Parathyroid adenoma (tissue), 2 donors: ENCODE measurements around the gene NFIX.

Experiments
- H2AFZ ChIP-seq: fragments of 300-600 bp; sonication (generic); one replicate; pipeline ENCODE4 v1.7.0; 2017; ENCODE audit warnings: antibody characterized with exemption, mild to moderate bottlenecking
- H3K27ac ChIP-seq: fragments of 300-600 bp; sonication (generic); one replicate; pipeline ENCODE4 v1.7.0; 2017
- H3K27me3 ChIP-seq: fragments of 300-600 bp; sonication (generic); one replicate; pipeline ENCODE4 v1.7.0; 2017; ENCODE audit warnings: low read length; ENCODE audit not compliant: control insufficient read depth, insufficient read depth
- H3K36me3 ChIP-seq: fragments of 300-600 bp; sonication (generic); one replicate; pipeline ENCODE4 v1.7.0; 2017; ENCODE audit warnings: low read length; ENCODE audit not compliant: control insufficient read depth, insufficient read depth
- H3K4me1 ChIP-seq: fragments of 300-600 bp; sonication (generic); one replicate; pipeline ENCODE4 v1.7.0; 2017; ENCODE audit warnings: control low read depth
- H3K4me2 ChIP-seq: fragments of 300-600 bp; sonication (generic); one replicate; pipeline ENCODE4 v1.7.0; 2017; ENCODE audit warnings: low read length
- H3K4me3 ChIP-seq: fragments of 300-600 bp; sonication (generic); one replicate; pipeline ENCODE4 v1.7.0; 2017; ENCODE audit warnings: low read depth, low read length
- H3K79me2 ChIP-seq: fragments of 300-600 bp; sonication (generic); one replicate; pipeline ENCODE4 v1.7.0; 2017; ENCODE audit warnings: control low read depth
- H3K9ac ChIP-seq: fragments of 300-600 bp; sonication (generic); one replicate; pipeline ENCODE4 v1.7.0; 2017; ENCODE audit warnings: mild to moderate bottlenecking
- H3K9me3 ChIP-seq: fragments of 300-600 bp; sonication (generic); one replicate; pipeline ENCODE4 v1.7.0; 2017; ENCODE audit warnings: low read length; ENCODE audit not compliant: control insufficient read depth
- TF ChIP-seq, protein P1 (sequence below): fragments of 300-600 bp; sonication (generic); IDR thresholded peaks from one replicate; pipeline ENCODE4 v1.7.0; 2017; ENCODE audit warnings: antibody characterized with exemption, mild to moderate bottlenecking
- donor health status: primary hyperparathyroidism.

NFIX gene

DNA sequence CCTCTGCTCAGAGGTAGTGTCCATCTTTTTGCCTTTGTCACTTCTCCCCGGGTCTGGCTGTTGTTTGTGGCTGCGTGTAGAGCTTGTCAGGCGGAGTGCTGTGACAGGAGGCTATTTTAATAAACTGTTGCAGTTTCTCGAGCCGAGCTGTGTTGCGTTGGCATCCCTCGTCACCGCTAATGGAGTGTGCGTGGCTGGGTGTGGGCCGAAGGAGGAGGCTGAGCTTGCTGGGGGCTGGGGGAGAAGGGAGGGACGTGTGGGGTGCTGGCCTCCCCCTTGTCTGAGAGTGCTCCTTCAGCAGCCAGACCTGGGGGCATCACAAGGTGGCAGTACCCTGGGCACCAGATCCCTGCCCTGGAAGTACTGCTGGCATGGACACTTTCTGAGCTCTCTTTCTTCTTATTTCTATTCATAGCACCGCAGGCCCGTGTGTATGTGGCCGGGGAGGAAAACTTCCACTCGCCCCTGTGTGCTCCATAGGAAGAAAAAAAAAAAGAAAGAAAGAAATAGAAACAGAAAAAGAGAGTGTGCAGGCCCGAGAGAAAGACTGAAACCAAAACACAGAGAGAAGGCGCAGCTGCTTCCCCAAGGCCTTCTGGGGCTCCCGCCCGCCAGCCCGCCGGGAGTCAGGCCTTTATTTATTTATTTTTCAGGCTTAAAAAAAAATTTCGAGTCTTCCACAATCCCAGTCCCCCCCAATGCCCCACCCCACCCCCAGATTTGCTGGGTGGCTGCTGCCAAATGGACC lies 27.0 kb downstream of the NFIX start:
- Histone ChIP-seq H3K36me3 (no peaks in the 10 kb centered on the region), H3K27ac (no peak overlapping the region), H3K79me2 (no peaks in the 10 kb centered on the region), H3K4me2 (peak overlapping the region; percentile 75), H3K4me3 (no peak overlapping the region), H2AFZ (no peak overlapping the region), H3K4me1 (no peaks in the 10 kb centered on the region), H3K9me3 (no peaks in the 10 kb centered on the region), H3K27me3 (no peaks in the 10 kb centered on the region), H3K9ac (no peak overlapping the region)
- TF ChIP-seq, protein P1, sequence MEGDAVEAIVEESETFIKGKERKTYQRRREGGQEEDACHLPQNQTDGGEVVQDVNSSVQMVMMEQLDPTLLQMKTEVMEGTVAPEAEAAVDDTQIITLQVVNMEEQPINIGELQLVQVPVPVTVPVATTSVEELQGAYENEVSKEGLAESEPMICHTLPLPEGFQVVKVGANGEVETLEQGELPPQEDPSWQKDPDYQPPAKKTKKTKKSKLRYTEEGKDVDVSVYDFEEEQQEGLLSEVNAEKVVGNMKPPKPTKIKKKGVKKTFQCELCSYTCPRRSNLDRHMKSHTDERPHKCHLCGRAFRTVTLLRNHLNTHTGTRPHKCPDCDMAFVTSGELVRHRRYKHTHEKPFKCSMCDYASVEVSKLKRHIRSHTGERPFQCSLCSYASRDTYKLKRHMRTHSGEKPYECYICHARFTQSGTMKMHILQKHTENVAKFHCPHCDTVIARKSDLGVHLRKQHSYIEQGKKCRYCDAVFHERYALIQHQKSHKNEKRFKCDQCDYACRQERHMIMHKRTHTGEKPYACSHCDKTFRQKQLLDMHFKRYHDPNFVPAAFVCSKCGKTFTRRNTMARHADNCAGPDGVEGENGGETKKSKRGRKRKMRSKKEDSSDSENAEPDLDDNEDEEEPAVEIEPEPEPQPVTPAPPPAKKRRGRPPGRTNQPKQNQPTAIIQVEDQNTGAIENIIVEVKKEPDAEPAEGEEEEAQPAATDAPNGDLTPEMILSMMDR: no peak

DNA sequence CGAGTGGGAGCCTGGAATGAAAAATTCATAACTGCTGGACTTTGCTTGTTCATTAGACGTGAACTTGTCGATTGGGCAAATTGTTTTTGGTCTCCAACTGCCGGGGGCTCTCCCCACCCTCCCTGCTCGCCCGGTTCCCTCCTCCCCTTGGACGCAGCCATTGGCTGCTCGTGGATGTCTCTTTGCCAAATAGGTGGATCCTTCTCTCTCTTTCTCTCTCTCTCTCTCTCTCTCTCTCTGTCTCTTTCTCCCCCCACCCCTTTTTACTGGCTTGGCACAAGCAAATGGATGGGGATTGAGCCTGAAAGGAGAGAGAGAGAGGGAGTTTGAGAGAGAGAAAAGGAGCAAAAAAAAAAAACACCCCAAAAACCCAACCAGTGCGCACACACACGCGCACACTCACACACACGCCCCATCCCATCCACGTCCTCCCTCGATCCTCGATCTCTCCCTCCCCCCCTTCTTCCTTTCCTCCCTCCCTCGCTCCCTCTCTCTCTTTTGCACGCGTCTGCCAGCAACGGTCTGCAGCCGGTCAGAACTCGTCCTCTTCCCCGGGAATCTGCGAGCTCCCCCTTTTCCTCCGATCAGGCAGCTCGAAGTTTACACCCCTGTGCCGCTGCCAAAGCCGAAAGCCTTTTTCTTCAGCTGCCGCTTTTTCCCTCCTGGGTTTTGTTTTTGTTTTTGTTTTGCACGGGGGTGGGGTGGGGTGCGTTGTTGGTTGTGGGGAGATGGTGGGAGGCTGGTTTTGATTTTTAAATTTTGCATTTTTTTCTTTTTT lies 27.8 kb downstream of the NFIX start:
- H3K27ac ChIP-seq: peak overlapping the region; percentile 29
- H2AFZ ChIP-seq: no peak overlapping the region
- TF ChIP-seq, protein P1: no peak
- H3K4me3 ChIP-seq: peak overlapping the region; percentile 43
- no peaks in the 10 kb centered on the region for H3K27me3 ChIP-seq
- H3K36me3 ChIP-seq: no peaks in the 10 kb centered on the region
- H3K4me2 ChIP-seq: peak overlapping the region; percentile 75
- no peaks in the 10 kb centered on the region for H3K9me3 ChIP-seq
- H3K4me1 ChIP-seq: no peaks in the 10 kb centered on the region
- H3K79me2 ChIP-seq: no peaks in the 10 kb centered on the region
- no peak overlapping the region for H3K9ac ChIP-seq

DNA sequence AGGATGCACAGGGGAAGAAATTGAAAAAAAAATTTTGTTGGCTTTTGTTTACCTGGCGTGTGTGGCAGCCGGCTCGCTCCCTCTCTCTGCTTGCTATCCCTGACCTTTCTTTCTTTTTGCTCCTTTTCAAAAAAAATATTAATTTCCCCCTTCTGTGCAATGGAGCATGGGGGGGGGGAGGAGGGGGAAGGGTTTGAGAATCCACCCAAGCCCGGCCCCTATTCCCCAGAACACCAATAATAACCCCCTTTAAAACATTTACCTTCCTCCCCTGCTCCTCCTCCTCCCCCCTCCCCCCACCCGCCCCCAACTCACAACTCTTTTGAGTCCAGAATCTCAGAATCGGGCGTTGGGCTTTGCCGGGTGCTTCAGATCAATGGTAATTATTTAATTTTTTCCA lies 28.4 kb downstream of the NFIX start:
- Histone ChIP-seq H3K36me3 (no peaks in the 10 kb centered on the region), H3K79me2 (no peaks in the 10 kb centered on the region), H3K4me2 (peak overlapping the region; percentile 75), H3K4me3 (peak overlapping the region; percentile 43), H2AFZ (no peak overlapping the region), H3K27me3 (no peaks in the 10 kb centered on the region), H3K4me1 (no peaks in the 10 kb centered on the region), H3K27ac (no peak overlapping the region), H3K9ac (no peak overlapping the region), H3K9me3 (no peaks in the 10 kb centered on the region)
- TF ChIP-seq, protein P1: no peak

DNA sequence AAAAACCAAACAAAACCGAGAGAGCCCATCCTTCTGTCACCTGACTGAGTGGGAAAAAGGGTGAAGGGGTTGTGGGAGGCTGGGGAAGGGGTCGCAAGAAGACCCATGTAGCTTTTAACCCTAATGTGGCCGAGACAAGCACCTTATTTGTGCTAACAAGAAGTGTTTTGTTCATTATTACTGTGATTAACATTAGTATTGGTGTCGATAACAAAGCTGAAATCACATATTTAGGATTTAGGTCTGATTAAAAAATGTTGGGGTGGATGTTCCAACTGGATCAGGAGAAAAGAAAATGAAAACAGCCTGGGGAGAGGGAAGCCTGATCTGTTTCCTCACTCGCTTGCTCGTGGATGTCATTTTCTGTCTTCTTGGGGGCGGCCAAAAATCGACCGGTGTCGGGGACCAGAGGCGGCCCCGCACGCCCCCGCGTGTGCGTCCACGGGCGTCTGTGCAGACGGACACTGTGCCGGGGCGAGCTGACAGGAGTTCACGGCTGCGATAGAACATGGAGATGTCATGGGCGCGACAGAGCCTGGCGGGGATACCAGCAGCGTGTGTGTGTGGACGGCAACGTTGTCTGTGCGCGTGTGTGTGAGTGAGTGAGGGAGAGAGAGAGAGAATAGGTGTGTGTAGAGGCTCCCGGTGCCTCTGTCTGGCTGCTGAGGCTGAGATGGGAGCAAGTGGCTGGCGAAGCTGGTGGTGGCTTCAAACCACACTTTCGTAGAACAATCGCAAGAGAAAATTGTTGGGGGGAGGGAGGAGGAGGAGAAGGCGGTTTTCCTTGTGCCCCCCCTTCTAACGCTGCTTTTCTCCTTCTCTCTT lies 29.1 kb downstream of the NFIX start:
- no peaks in the 10 kb centered on the region for H3K9me3 ChIP-seq
- no peak overlapping the region for H2AFZ ChIP-seq
- no peaks in the 10 kb centered on the region for H3K79me2 ChIP-seq
- no peak overlapping the region for H3K27ac ChIP-seq
- TF ChIP-seq, protein P1: no peak
- H3K27me3 ChIP-seq: no peaks in the 10 kb centered on the region
- H3K9ac ChIP-seq: no peak overlapping the region
- H3K4me2 ChIP-seq: peak overlapping the region; percentile 21
- no peaks in the 10 kb centered on the region for H3K4me1 ChIP-seq
- H3K4me3 ChIP-seq: no peak overlapping the region
- H3K36me3 ChIP-seq: no peaks in the 10 kb centered on the region
